ENCODE data around the gene TSPY1.
"Not testable (repeated sequence)": the region's sequence is repeated elsewhere in the genome, so short reads cannot be mapped to it uniquely, and the experiment has no call there.

TSPY1 gene, protein sequence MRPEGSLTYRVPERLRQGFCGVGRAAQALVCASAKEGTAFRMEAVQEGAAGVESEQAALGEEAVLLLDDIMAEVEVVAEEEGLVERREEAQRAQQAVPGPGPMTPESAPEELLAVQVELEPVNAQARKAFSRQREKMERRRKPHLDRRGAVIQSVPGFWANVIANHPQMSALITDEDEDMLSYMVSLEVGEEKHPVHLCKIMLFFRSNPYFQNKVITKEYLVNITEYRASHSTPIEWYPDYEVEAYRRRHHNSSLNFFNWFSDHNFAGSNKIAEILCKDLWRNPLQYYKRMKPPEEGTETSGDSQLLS

DNA sequence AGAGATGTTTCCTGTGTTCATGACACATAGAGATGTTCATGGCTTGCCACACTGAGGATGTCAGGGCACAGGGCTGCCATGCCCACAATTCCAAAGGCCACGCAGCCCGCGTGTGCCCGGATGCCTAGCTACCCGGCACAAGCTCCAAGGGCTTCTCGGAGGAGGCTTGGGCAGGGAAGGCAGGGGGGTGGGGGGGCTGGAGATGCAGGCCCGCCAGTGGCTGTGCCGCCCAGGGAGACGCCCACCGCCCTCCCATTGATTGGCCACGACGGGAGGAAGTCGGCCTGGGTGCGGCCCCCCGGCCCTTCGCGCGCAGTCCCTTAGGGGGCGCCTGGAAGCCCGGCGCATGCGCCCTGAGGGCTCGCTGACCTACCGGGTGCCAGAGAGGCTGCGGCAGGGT, at the start of gene TSPY1:
TSS of gene TSPY1 (plus strand) at position 301 of the 400 bp plus-strand sequence. CDS start at position 347, 46 bp downstream.
- not testable (repeated sequence) for DNase-seq (ENCODE audit: low spot score)

GRCh38 chrY:9486967-9487366, 20.2 kb downstream of the TSPY1 start, which contains the start of gene TSPY9:
Gene TSPY9, plus strand, starts transcription at chrY:9487267. Its CDS starts 46 bp downstream, at chrY:9487313.
- DNase-seq (ENCODE audit: low spot score) = not testable (repeated sequence)

- DNase-seq (ENCODE audit: low spot score) = not testable (repeated sequence)
These were observed 37.6 kb downstream of the TSPY1 start for GRCh38 chrY:9504396-9504795.

- DNase-seq (ENCODE audit: low spot score) = not testable (repeated sequence)
These were observed 49.5 kb downstream of the TSPY1 start for GRCh38 chrY:9516287-9516686.

Data from cerebellar cortex (tissue), 1 donor.